Measurements from ENCODE around the gene FAAH2.

GRCh38 chrX:57367649-57368048 lies 81.1 kb downstream of the FAAH2 start:
- TF ChIP-seq CTCF (IDR thresholded peaks at IDR 0.05), result no peak
- TF ChIP-seq POLR2A (IDR thresholded peaks at IDR 0.05), result no peak
